Effector memory CD4-positive, alpha-beta T cell (primary cell): Measurements from ENCODE around the gene IAH1.

Experiments
- DNase-seq, 3 donors: peaks; one replicate each; pipeline ENCODE4 v3.0.0-alpha.2; 2020
- H3K27ac ChIP-seq: 2 replicates; pipeline ENCODE4 v1.7.0; 2013; ENCODE audit warnings: mild to moderate bottlenecking, low read length, moderate library complexity; ENCODE audit not compliant: insufficient read depth, poor library complexity, severe bottlenecking
- H3K27me3 ChIP-seq: replicated peaks from 2 replicates; pipeline ENCODE4 v1.7.0; 2013; ENCODE audit warnings: mild to moderate bottlenecking, low read length; ENCODE audit not compliant: insufficient read depth, control insufficient read depth, poor library complexity, severe bottlenecking
- H3K36me3 ChIP-seq: 2 replicates; pipeline ENCODE4 v1.7.0; 2013; ENCODE audit warnings: mild to moderate bottlenecking, low read length, moderate library complexity; ENCODE audit not compliant: control insufficient read depth, insufficient read depth
- H3K4me1 ChIP-seq: 2 replicates; pipeline ENCODE4 v1.7.0; 2013; ENCODE audit warnings: low read length, mild to moderate bottlenecking; ENCODE audit not compliant: control insufficient read depth, insufficient read depth, poor library complexity, severe bottlenecking
- H3K4me3 ChIP-seq: 2 replicates; pipeline ENCODE4 v1.7.0; 2013; ENCODE audit warnings: low read length, low read depth, mild to moderate bottlenecking; ENCODE audit not compliant: insufficient read depth, poor library complexity, severe bottlenecking
- H3K9me3 ChIP-seq: 2 replicates; pipeline ENCODE4 v1.7.0; 2013; ENCODE audit warnings: mild to moderate bottlenecking, low read length, moderate library complexity; ENCODE audit not compliant: control insufficient read depth

The IAH1 gene

DNA sequence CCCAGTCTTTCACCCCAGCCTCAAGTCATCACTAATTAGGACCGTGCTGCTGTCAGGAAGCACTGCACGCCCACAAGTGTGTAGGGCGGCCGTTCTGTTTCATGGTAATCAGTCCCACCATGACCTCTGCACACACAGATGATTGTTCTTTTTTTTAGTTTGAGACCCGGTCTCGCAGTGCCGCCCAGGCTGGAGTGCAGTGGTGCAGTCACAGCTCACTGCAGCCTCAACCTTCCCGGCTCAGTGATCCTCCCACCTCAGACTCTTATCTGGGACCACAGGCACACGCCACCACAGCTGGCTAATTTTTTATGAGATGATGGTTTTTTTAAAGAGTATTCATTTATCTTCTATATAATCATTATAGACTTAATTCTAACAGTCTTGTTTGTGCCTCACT lies 1.8 kb upstream of the IAH1 start:
- H3K4me1 ChIP-seq = peaks cover 13% of the 10 kb centered on the region
- H3K27ac ChIP-seq = no peak overlapping the region
- no peaks in the 10 kb centered on the region for H3K27me3 ChIP-seq
- no peak overlapping the region for H3K4me3 ChIP-seq
- no peak for DNase-seq
- peaks cover 4% of the 10 kb centered on the region for H3K36me3 ChIP-seq
- no peaks in the 10 kb centered on the region for H3K9me3 ChIP-seq

DNA sequence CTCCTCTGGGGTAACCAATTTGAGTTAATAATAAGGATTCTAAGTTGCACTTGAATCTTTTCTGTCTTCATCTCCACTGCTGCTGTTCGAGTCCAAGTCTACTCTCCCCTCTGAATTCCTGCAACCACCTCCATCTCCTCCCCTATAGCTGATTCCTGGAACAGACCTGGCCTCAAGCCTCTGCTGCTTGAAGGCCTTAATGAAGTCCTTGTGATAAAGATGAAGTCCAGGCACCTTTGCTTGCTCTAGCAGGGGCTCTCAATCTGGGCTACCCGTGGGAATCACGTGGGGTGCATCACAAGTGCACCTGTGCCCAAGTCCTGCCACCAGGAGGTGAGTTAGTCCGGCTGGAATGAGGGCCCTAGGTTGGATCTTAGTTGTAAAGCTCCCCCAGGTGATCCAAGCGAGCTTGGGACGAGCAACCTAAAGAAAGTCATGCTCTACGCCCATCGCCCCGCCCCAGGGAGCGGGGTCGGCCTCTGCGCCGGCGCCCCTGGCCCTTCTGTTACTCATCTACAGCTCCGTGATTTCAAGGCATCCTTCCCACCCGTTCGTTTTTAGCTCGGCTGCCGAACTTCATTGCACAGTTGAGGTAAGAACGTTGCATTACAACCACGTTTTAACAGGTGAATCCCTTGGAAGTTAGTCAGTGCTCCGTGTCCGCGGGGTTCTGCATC lies 905 bp upstream of the IAH1 start:
- no peaks in the 10 kb centered on the region for H3K9me3 ChIP-seq
- H3K27me3 ChIP-seq = no peaks in the 10 kb centered on the region
- no peak for DNase-seq
- H3K4me1 ChIP-seq = peaks cover 13% of the 10 kb centered on the region
- no peaks in the 10 kb centered on the region for H3K36me3 ChIP-seq
- peak overlapping the region; percentile 90 for H3K27ac ChIP-seq
- peak overlapping the region; percentile 79 for H3K4me3 ChIP-seq

DNA sequence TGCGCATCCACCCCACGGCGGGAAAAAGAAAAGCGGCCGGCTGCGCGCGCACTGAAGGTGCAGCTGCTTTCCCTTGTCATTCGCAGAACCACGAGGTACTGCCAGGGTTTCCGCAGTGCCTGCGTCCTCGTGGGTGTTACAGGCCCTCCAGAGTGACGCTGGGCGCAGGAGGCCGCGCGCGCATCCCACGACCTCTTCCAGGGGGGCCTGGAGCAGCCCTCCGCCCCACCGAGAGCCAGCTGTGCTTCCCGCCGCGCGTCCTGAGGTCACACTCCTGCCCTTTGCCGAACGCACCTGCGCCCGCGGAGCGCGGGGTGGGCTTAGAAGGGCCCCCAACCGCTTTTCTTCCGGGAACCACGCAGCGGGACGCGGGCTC lies 378 bp upstream of the IAH1 start:
- H3K4me3 ChIP-seq = peak overlapping the region; percentile 79
- H3K27ac ChIP-seq = peak overlapping the region; percentile 90
- H3K36me3 ChIP-seq = no peaks in the 10 kb centered on the region
- peak; percentile 48 to 63 (median 51) for DNase-seq
- H3K4me1 ChIP-seq = peaks cover 13% of the 10 kb centered on the region
- H3K9me3 ChIP-seq = no peaks in the 10 kb centered on the region
- no peaks in the 10 kb centered on the region for H3K27me3 ChIP-seq

DNA sequence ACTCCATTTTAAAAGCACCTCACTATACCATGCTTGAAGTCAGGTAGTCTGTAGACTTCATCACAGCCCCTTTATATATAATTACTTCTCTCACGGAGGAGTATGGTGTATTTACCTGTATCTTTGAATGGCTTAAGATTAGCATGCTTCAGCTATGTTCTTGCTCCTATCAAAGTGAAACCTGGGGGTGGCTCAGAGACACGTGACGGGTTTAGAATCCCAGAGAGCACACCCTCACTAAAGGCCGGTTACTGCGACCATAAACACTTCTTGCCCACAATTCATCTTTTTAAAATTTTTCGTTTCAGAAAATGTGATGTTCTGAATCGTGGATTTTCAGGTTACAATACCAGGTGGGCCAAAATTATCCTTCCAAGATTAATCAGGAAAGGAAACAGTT lies 3.6 kb downstream of the IAH1 start:
- peaks cover 25% of the 10 kb centered on the region for H3K36me3 ChIP-seq
- H3K4me3 ChIP-seq = no peak overlapping the region
- H3K27me3 ChIP-seq = no peaks in the 10 kb centered on the region
- no peak for DNase-seq
- peaks cover 13% of the 10 kb centered on the region for H3K4me1 ChIP-seq
- no peaks in the 10 kb centered on the region for H3K9me3 ChIP-seq
- no peak overlapping the region for H3K27ac ChIP-seq

DNA sequence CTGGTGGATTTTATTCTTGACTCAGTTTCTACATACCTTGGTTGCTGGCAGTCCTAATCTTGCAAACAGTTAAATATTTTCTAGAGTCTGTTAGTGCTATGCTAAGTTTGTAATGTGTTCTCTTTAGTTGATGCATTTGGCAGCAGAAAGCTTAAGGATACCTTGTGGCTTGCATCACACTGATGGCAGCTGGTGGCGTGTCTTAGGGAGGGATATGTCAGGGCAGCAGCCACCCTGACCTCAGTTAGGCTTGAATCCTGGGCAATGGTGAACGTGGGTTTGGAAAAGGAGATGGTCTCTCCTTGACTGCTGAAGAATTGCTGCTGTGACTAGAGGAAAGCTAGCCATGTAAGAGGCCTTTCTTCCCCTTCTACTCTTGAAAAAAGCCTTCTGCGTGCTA lies 4.2 kb downstream of the IAH1 start:
- Histone ChIP-seq H3K27ac (no peak overlapping the region), H3K27me3 (no peaks in the 10 kb centered on the region), H3K36me3 (peaks cover 31% of the 10 kb centered on the region), H3K4me1 (peaks cover 8% of the 10 kb centered on the region), H3K4me3 (no peak overlapping the region), H3K9me3 (no peaks in the 10 kb centered on the region)
- DNase-seq = no peak

DNA sequence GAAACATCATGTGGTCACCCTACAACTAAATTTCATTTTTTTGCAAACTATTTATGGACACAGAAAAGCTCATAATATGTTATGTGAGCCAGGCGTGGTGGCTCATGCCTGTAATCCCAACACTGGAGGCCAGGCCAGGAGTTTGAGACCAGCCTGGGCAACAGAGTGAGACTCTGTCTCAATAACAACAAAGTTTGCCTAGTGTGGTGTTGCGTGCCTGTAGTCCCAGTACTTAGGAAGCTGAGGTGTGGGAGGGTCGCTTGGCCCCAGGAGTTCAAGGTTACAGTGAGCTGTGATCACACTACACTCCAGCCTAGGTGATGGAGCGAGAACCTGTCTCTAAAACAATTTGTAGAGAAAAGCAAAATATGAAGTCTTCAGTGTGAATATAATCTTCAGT lies 5.8 kb downstream of the IAH1 start:
- H3K36me3 ChIP-seq = peaks cover 47% of the 10 kb centered on the region
- DNase-seq = no peak
- no peaks in the 10 kb centered on the region for H3K9me3 ChIP-seq
- no peak overlapping the region for H3K27ac ChIP-seq
- H3K27me3 ChIP-seq = no peaks in the 10 kb centered on the region
- no peak overlapping the region for H3K4me3 ChIP-seq
- peaks cover 2% of the 10 kb centered on the region for H3K4me1 ChIP-seq

DNA sequence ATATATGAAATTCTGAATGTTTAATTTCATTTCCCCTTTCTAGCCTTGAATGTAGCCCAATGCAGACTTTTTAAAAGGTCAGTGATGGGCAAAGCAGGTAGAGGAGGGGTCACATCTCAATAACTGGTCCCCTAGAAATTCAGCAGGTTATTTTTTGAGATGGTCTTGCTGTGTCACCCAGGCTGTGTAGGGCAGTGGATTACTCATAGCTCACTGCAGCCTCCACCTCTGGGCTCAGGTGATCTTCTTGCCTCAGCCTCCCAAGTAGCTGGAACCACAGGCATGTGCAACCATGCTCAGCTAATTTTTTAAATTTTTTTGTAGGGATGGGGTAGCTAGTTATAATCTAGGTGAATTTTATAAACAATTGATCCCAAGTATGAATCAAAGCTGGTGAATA lies 8.8 kb downstream of the IAH1 start:
- H3K27me3 ChIP-seq = no peaks in the 10 kb centered on the region
- no peak overlapping the region for H3K4me3 ChIP-seq
- no peaks in the 10 kb centered on the region for H3K9me3 ChIP-seq
- H3K36me3 ChIP-seq = peaks cover 73% of the 10 kb centered on the region
- no peak overlapping the region for H3K27ac ChIP-seq
- no peak for DNase-seq
- H3K4me1 ChIP-seq = no peaks in the 10 kb centered on the region

DNA sequence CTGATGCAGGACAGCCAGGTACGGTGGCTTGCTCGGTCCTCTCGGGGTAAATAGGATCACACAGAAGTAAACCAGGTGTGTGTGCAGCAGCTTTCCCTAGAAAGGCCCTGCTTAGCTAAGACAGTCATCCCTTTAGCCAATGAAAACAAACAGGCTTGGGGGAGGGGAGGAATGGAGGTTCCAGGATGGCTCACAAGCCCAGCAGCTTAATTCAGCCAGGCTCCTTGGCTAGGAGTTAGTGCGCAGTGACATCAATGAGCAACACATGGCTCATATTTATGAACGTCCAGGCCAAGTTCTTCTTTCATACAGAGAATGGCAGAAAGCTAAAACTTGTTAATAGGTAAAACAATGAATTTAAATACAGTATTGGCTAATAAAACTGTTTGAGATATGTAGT lies 10.2 kb downstream of the IAH1 start:
- peaks cover 86% of the 10 kb centered on the region for H3K36me3 ChIP-seq
- H3K4me3 ChIP-seq = no peak overlapping the region
- no peaks in the 10 kb centered on the region for H3K9me3 ChIP-seq
- no peaks in the 10 kb centered on the region for H3K4me1 ChIP-seq
- H3K27me3 ChIP-seq = no peaks in the 10 kb centered on the region
- no peak for DNase-seq
- H3K27ac ChIP-seq = no peak overlapping the region

DNA sequence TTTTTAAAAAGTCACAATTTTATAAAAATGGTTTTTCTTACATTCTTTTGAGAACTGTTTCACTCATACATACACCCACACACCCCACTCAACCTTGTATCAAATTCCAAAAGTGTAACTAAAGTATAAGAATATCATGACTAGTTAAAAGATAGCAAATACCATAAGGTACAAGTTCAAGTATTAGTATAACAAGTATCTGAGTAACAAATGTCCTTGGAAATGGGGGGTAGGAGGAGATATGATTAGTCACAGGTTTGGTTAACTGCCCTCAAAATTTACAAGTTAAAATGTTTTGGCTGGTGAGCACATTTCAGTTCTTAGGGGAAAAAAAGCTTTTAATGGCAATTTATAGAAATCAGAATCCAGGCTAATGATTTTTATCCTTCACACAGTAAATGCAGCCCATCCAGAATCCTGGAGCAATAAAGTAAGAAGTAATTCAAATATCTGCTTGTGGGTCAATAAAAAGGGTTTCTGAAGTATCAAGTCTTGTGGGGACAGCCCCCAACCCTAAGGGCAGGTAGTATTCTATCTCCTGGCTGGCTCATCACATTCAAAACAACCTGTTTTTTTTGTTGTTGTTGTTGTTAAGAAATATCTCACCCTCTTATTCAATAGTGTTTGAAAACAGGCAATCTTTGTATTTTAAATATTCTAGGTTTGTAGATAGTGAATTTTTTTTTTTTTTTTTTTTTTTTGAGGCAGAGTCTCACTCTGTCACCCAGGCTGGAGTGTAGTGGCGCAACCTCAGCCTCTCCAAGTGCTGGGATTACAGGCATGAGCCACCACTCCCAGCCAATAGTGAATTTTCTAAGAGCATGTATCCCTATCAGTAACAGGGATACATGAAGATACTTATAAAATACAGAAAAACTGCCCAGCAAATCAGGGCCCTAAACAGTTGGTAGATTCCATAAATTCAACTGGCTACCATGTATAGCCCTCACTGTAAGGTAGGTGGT lies 14.5 kb downstream of the IAH1 start:
- H3K27ac ChIP-seq = no peak overlapping the region
- H3K9me3 ChIP-seq = no peaks in the 10 kb centered on the region
- no peaks in the 10 kb centered on the region for H3K4me1 ChIP-seq
- no peak for DNase-seq
- peaks cover 91% of the 10 kb centered on the region for H3K36me3 ChIP-seq
- no peaks in the 10 kb centered on the region for H3K27me3 ChIP-seq
- H3K4me3 ChIP-seq = no peak overlapping the region

DNA sequence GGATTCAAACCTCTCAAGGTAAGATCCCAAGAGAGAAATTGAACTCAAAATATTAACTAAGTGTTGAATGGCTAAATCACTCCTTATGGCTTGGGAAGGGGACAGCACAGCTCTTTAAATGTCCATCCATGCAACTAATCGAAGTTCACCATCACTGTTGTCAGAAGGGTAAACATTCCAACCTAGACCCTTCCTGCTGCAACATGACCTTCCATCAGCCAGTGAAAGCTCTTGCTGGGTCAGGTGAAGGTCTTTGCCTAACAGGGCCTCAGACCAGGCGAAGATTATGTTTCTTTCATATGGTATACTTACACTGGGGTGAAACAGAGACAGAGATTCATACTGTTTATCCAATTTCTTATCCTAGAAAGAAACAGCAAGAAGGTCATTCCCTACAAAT lies 16.4 kb downstream of the IAH1 start:
- no peaks in the 10 kb centered on the region for H3K9me3 ChIP-seq
- no peaks in the 10 kb centered on the region for H3K27me3 ChIP-seq
- no peak for DNase-seq
- no peaks in the 10 kb centered on the region for H3K4me1 ChIP-seq
- peaks cover 76% of the 10 kb centered on the region for H3K36me3 ChIP-seq
- no peak overlapping the region for H3K4me3 ChIP-seq
- no peak overlapping the region for H3K27ac ChIP-seq
